ENCODE measurements around the gene CYP26B1.

DNA sequence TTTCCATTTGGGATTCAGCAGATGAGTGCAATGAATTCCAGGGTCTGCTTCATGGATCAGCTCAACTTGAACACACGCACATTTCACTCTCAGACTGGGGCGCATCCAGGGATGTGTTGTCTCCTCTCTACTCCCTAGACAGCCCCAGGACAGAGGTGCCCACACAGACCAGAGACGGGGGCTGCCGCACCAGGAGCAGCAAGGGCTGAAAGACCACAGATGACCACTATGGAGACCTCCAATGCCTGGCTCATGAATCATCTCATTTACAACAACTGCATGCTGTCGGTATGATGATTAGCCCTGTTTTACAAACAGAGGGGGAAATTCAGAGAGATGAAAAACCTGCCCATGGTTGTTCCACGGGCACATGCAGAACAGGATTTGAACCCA, 63.1 kb downstream of the CYP26B1 start:
- TF ChIP-seq, protein P1, sequence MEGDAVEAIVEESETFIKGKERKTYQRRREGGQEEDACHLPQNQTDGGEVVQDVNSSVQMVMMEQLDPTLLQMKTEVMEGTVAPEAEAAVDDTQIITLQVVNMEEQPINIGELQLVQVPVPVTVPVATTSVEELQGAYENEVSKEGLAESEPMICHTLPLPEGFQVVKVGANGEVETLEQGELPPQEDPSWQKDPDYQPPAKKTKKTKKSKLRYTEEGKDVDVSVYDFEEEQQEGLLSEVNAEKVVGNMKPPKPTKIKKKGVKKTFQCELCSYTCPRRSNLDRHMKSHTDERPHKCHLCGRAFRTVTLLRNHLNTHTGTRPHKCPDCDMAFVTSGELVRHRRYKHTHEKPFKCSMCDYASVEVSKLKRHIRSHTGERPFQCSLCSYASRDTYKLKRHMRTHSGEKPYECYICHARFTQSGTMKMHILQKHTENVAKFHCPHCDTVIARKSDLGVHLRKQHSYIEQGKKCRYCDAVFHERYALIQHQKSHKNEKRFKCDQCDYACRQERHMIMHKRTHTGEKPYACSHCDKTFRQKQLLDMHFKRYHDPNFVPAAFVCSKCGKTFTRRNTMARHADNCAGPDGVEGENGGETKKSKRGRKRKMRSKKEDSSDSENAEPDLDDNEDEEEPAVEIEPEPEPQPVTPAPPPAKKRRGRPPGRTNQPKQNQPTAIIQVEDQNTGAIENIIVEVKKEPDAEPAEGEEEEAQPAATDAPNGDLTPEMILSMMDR (IDR thresholded peaks at IDR 0.05): no peak
- no peak for TF ChIP-seq POLR2A (IDR thresholded peaks at IDR 0.05)
